IPS-18c (cell line): Measurements from ENCODE around the gene PLOD3.
"Not testable (repeated sequence)": the region's sequence is repeated elsewhere in the genome, so short reads cannot be mapped to it uniquely, and the experiment has no call there.

Source experiments
- H3K4me3 ChIP-seq: 2 replicates; pipeline ENCODE4 v1.7.0; 2013; ENCODE audit warnings: low read depth, mild to moderate bottlenecking, low read length, moderate library complexity; ENCODE audit not compliant: insufficient read depth
- H3K9me3 ChIP-seq: one replicate; pipeline ENCODE4 v1.6.1; 2013; ENCODE audit warnings: mild to moderate bottlenecking, low read length, moderate library complexity; ENCODE audit not compliant: control insufficient read depth, insufficient read depth

Gene PLOD3

GRCh38 chr7:101222275-101222830 is 5.0 kb upstream of the PLOD3 start:
- Histone ChIP-seq H3K9me3 (no peaks in the 10 kb centered on the region), H3K4me3 (no peak overlapping the region)

- Histone ChIP-seq H3K4me3 (no peak overlapping the region), H3K9me3 (no peaks in the 10 kb centered on the region)
Measured at GRCh38 chr7:101220295-101220694, 2.9 kb upstream of the PLOD3 start.

GRCh38 chr7:101218236-101219125 is 1.1 kb upstream of the PLOD3 start:
- H3K4me3 ChIP-seq: peak overlapping the region; percentile 91
- H3K9me3 ChIP-seq: no peaks in the 10 kb centered on the region

- H3K9me3 ChIP-seq: no peaks in the 10 kb centered on the region
Measured at GRCh38 chr7:101216860-101217387, 457 bp downstream of the PLOD3 start.

GRCh38 chr7:101216001-101216859 is 1.2 kb downstream of the PLOD3 start:
- no peaks in the 10 kb centered on the region for H3K9me3 ChIP-seq
- H3K4me3 ChIP-seq: peak overlapping the region; percentile 91

More at GRCh38 chr7:101216860-101217387, 457 bp downstream of the PLOD3 start:
- H3K4me3 ChIP-seq: peak overlapping the region; percentile 91

GRCh38 chr7:101212014-101212413 is 5.4 kb downstream of the PLOD3 start:
- no peak overlapping the region for H3K4me3 ChIP-seq
- H3K9me3 ChIP-seq: no peaks in the 10 kb centered on the region

- Histone ChIP-seq H3K4me3 (no peak overlapping the region), H3K9me3 (no peaks in the 10 kb centered on the region)
Measured at GRCh38 chr7:101211501-101211900, 5.9 kb downstream of the PLOD3 start.

GRCh38 chr7:101210143-101210542 is 7.2 kb downstream of the PLOD3 start:
- Histone ChIP-seq H3K9me3 (no peaks in the 10 kb centered on the region), H3K4me3 (no peak overlapping the region)

GRCh38 chr7:101208794-101209193 is 8.6 kb downstream of the PLOD3 start:
- no peak overlapping the region for H3K4me3 ChIP-seq
- H3K9me3 ChIP-seq: no peaks in the 10 kb centered on the region

- H3K4me3 ChIP-seq: no peak overlapping the region
Measured at GRCh38 chr7:101207459-101207858, 9.9 kb downstream of the PLOD3 start.

GRCh38 chr7:101206665-101207042 is 10.7 kb downstream of the PLOD3 start:
- Histone ChIP-seq H3K4me3 (no peak overlapping the region), H3K9me3 (peaks cover 2% of the 10 kb centered on the region)

More at GRCh38 chr7:101207459-101207858, 9.9 kb downstream of the PLOD3 start:
- peaks cover under 1% of the 10 kb centered on the region for H3K9me3 ChIP-seq

GRCh38 chr7:101205901-101206664 is 11.3 kb downstream of the PLOD3 start:
- H3K4me3 ChIP-seq: no peak overlapping the region
- peaks cover 2% of the 10 kb centered on the region for H3K9me3 ChIP-seq

GRCh38 chr7:101203740-101204738 is 13.3 kb downstream of the PLOD3 start:
- H3K9me3 ChIP-seq, H3K4me3 ChIP-seq: not testable (repeated sequence)

GRCh38 chr7:101202603-101202918 is 14.8 kb downstream of the PLOD3 start:
- no peak overlapping the region; the same call in 1 of the 2 replicates for H3K4me3 ChIP-seq

GRCh38 chr7:101201695-101202602 is 15.4 kb downstream of the PLOD3 start:
- H3K9me3 ChIP-seq: peaks cover 2% of the 10 kb centered on the region
- peak overlapping the region; percentile 53 for H3K4me3 ChIP-seq

More at GRCh38 chr7:101202603-101202918, 14.8 kb downstream of the PLOD3 start:
- H3K9me3 ChIP-seq: peaks cover 2% of the 10 kb centered on the region
